Measurements from ENCODE around the gene ERP27.

ERP27 gene

DNA sequence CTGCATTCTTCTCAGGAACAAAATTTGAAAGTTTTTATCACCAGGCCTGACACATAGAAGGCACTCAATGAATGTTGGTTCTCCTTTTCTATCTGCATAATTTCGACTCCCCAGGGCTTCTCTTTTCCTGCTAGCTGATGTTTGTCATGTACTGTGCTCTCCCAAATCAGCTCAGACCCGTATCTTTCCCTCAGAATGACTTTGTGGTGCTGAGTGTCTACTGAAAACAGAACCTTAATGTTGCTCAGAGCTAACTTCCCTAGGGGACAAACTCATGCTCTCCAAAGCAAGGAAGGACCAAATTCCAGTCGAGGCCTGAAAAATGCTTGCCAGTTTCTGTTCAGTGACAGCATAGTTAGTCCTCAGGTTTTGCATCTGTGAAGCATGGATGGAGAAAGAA is 21.1 kb upstream of the ERP27 start:
- DNase-seq (ENCODE audit: low read depth) = no peak

DNA sequence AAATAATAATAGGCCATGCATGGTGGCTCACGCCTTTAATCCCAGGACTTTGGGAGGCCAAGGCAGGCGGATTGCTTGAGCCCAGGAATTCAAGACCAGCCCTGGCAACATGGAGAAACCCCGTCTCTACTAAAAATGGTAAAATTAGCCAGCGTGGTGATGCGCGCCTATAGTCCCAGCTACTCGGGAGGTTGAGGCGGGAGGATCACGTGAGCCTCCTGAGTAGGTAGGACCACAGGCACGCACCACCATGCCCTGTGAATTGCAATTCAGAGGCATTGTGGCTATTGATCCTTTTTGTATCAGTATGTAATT is 20.7 kb upstream of the ERP27 start:
- no peak for DNase-seq (ENCODE audit: low read depth)

DNA sequence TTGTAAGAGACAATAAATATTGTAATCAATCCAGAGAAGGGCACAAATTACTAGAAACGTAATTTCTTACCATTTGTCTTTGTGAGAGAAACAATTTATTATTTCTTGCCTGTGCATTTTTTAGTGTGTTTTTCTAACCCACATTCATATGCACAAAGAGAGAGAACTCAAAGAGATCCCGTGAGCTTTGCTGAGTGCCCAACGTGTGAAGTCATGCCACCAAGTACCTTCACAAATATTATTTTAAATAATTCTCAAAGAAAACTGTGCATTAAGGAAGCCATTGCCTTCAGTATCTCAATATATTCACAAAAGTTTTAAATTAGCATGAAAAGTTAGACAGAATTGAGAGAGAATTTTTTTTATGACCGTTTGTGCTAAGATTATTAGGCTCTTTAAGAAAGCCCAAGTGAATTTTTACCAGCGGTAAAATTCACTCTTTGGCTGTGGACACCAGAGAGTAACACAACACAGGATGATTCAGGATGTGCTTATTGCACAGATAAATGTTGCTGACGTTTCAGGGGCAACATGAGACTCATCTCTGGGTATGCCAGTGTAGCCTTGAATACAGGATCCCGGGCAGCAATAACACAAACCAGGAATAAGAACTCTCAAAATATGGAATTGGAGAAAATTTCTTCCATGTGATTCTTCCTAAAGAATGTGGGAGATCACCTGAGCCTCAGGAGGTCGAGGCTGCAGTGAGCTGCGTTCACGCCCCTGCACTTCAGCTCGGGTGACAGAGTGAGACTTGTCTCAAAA is 20.2 kb upstream of the ERP27 start:
- no peak for DNase-seq (ENCODE audit: low read depth)

DNA sequence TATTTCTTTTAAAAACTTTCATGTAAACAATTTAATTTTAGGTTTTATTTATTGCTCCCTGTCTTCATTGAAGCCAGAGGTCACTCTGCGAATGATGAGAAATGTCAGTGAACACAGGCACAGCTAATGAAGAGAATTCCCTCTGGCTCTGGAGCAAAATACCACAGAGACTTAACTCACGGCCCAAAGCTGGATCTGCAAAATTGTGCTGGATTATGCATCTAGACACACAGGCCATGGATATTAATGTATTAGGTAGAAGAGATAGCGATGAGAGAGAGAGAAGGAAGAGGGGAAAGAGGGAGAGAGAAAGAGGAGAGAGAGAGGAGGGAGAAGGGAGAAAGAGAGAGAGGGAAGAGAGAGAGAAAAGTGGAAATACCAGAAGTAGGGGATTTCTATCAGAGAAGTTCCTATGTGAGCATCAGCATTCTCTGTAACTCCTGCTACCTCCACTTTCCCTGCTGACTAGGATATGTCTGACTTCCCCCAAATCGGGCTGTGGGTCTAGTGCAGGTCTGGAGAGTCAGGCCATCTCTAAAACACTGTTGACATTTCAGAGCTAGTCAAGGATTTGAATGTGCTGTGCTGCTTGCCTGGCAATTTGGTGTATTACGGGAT is 19.3 kb upstream of the ERP27 start:
- no peak for DNase-seq (ENCODE audit: low read depth)

DNA sequence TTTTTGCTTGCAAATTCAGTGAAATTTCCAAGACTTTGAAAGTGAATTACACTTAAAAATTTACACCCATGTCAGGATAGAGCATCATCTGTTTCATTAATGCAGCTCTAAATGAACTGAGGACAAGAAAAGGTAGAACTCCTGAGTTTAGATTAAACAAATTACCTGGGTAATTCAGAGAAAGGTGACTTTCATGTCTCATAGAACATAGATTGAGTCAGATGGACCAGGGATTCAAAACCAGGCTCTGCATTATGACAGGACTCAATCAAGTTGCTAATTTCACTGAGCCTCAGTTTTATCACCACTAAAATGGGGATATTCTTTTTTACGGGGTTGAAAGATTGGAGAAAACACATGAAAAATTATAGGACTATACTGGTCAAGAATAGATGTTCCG is 18.6 kb upstream of the ERP27 start:
- no peak for DNase-seq (ENCODE audit: low read depth)

DNA sequence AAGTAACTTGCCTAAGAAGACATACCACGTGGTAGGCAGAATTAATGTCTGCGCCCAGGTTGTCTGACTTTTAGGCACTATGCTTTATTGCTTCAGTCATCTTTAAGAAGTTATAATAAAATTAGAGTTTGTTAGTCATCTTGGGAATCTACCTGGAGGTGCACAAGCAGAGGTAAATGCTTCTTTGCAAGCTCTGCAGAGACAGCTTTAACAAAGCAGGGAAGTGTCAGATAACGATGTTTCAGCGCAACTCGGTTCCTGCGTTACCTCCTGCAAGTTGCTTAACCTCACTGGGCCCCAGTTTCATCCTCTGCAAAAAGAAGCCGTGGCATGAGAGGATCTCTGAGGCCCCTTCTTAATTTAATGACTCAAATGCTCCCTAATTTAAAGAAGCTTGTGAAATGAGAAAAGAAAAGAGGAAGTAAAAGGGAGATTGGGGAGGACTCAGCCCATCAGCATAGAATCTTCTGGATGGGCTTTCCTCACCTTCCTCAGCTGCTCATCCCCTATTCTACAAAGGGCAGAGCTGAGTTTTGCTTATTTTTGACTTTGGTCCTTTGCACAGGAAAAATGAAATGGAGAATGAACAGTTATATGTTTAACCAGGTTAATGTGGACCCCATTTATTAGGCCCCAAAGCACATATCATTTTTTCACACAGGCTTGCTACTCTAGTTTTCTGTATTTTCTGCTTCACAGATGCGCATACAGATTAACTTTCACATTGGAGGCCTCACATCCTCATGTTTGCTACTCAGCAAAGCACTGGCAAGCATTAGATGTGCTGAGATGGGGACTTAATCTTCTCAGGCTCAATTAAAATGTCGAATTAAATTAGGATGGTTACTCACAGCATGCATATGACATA is 17.9 kb upstream of the ERP27 start:
- no peak for DNase-seq (ENCODE audit: low read depth)

DNA sequence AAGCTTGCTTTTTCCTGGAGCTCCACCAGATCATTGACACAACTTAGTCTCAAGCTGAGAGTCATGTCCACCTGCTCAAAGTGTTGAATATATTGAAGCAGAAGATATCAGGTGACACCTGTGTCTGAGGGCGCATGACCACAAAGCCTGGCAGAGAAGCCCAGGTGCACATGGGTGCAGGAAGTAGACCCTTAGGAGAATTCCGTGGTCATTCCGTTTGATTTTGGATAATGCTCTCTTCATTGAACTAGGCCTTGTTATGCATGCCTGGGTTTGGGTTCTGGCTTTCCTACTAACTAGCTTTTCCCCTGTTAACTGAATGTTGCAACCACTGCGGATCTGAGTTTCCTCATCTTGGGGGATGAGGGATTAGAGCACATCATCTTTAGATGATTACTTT is 15.9 kb upstream of the ERP27 start:
- DNase-seq (ENCODE audit: low read depth) = no peak

DNA sequence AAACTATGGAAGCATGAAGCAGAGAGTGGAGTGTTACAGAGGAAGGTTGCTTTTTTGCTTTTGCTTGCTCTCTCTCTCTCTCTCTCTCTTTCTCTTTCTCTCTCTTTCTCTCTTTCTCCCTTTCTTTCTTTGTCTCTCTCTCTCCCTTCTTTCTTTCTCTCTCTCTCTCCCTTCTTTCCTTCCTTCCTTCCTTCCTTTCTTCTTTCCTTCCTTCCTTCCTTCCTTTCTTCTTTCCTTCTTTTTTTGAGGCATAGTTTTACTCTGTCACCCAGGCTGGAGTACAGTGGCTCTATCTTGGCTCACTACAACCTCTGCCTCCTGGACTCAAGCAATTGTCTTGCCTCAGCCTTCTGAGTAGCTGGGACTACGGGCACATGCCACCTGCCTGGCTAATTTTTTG is 15.4 kb upstream of the ERP27 start:
- no peak for DNase-seq (ENCODE audit: low read depth)

DNA sequence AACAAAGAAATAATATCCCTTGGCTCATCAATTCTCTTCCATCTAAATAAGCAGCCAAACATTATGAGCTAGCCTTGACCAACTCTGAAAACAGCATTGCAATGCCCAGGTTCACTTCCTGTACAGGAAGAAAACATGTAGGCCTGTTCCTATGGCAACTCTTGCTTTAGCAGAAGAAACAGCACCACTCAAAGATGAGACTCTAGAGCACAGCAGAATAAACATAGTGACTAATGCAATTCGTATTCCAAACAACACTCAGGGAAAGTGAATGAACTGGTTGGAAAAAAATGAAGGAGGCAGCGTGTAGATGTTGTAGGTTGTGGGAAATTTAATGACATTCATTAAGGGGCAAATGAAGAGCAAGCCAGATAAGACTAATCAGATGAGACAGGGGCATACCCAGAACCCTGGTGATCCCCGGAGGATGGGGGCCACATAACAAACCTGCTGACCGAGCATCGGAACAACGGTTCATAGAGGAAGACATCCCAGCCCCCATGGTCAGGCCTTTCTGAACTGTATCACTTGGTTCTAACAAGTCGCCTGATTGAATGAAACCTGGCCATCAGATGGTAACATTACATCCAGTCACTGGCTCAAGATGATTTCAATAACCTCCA is 14.1 kb upstream of the ERP27 start:
- DNase-seq (ENCODE audit: low read depth) = no peak

DNA sequence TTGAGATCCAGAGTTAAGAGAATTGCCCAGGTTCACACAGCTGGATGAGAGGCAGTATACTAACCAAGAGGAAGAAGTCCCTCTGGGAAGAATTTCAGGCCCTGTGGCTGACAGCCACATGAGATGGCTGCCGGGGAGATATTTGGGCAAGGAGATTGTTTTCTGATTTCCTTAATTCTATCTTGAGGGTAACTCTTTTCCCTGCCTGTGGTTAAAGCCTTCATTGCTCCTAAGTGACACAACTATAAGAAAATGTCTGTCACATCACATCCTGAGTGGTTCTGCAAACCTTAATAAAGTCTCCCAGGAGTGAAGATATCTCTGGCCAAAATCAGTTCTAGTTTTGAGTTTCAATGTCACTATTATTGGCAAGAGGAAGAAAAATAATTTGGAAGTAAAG is 13.5 kb upstream of the ERP27 start:
- no peak for DNase-seq (ENCODE audit: low read depth)

DNA sequence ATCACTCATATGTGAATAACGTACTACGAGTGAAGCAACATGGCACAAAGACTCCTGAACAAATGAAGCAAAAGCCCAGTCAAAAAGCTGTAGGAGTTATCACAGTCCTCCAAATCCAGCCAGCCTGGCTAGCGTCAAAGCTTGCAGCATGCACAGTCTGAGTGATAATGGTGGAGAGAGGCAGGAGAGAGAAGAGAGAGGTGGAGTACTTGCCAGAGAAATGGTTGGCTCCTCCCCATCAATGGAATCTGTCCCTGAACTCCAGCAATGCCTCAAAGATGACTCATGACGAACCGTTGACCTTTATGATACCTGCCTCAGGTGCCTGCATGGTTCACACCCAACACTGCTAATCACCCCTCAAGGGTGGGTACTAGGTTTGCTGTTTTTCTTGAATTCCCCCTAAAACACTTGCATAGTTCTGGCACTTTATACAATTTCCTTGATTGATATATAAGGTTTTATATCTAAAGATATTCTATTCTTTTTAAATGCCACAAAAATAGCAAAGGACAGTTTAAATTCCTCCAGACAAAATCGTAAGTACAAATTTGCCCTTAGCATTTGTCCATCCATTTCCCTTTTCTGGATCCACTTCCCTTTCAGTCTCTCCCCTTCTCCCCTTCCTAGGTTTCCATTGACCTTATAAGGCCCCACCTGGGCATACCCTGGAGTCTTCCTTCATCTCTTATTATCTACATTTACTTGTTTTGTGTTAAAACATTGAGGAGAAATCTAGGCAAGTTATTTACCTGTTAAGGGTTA is 12.8 kb upstream of the ERP27 start:
- no peak for DNase-seq (ENCODE audit: low read depth)

DNA sequence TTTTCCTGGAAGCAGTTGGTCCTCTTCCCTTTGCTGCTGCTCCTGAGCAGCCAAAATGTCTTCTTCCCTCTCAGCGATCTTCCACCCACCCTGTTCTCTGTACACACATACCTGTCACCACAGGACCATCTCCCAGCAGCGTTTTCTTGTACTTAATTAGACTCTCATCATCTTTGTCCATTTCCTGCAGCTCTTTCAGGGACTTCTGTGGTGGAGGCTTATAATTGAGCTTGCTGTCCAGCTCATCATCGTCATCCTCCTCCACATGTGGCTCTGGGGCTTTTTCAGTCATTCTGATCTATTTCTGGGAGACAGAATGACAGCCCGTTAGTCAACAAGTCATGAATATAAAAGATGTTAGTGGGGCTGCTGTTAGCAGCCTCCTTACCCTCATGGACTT is 12.1 kb upstream of the ERP27 start:
- DNase-seq (ENCODE audit: low read depth) = no peak

DNA sequence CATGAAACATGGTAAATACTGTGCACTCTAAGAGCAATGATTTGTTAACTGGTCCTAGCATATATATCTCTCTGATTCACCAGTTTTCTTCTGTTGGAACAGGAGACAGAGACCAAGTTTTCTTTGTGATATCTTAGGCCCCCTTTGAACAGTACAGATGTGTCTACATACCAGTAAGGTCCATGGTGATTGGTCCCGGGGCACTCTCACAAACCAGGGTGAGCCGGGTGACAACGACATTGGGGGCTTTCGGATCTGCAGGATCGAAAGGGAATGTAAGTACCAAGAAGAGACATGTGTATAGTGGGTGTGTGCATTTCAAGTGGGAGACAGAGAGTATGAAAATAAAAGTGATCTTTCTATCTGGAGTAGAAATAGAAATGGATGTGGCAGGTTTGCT is 11.3 kb upstream of the ERP27 start:
- no peak for DNase-seq (ENCODE audit: low read depth)

DNA sequence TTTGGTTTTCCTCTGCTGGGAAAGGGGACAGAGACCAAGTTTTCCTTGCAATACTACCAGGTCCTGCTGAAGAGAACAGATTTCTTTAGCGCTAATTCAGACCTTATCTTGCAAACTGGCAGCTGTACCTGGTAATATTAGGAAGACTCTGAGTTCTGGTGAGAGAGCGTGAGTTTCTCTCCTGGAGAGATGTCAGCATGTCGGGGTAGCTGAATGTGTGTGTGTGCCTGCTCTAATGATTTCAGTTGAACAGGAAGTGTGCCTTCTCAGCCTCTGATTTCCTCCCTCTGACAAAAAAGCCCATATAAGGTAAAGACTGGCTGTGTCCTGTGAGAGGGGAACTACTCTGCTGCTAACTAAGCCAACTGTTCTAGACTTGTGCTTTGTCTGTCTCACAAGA is 10.3 kb upstream of the ERP27 start:
- no peak for DNase-seq (ENCODE audit: low read depth)

DNA sequence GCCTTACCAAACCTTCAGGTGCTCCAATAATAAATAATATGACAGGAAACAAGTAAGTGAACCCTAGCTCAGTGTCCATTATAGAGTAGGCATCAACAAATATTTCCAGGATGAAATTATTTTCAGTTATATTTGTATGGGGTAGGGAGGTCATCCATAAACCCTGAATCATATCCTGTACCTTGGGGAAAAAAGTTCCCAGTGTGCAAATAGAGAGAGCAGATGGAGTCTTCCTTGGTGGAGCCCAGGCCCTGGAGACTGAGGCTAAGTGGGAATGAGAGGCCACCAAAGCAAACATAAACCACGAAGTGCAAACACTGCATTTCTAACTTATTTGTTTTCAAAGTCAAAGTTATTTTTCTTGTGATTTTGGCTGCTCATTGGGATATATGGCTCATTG is 8.5 kb upstream of the ERP27 start:
- DNase-seq (ENCODE audit: low read depth) = no peak

DNA sequence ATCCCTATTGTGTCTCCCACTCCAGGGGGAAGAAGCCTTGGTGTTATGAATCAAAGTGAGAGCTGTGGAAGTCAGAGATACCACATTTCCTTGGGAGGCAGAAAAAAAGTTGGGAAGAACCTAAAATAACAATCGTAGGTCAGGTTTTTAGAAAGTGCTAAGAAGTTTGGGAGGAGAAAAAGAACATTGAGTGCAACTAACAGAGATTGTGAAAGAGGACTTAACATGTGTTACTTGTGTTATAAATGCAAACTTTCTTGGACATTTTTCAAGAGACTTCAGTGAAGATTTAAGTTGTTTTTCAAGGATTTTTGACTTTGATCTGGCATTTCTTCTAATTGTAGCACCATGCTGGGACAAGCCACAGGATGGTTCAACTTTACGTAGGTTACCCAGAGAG is 7.8 kb upstream of the ERP27 start:
- no peak for DNase-seq (ENCODE audit: low read depth)

DNA sequence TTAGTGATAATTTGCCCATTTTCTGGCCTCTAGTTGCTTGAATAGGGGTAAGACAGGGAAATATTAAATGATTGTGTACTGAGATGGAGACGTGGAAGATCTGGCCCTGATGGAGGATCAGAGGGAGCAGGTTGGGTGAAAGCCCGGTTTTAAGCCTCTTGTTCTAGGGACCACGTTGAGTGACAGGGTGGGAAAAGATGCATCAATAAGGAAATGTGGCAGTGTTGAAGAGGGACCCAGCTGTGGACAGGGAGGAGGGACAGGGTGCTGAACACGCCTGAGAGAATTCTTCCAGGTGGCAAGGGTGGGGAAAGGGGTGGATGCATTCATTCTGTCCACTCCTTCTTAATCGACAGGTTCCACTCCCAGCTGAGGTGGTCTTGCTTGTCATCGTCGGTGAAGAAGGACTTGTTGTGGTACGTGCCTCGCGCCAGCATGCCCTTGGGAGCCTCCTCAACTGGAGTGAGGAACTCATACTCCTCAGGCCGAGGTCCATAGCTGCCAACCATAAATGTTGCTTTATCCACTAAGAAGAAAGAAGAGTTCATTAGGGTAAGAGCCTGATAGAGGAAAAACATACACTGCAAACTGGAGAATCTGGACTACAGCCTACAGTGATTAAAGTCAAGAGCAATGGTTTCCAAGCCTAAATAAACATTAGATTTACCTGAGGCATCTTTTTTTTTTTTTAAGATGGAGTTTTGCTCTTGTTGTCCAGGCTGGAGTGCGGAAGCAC is 4.0 kb upstream of the ERP27 start:
- DNase-seq (ENCODE audit: low read depth) = no peak

DNA sequence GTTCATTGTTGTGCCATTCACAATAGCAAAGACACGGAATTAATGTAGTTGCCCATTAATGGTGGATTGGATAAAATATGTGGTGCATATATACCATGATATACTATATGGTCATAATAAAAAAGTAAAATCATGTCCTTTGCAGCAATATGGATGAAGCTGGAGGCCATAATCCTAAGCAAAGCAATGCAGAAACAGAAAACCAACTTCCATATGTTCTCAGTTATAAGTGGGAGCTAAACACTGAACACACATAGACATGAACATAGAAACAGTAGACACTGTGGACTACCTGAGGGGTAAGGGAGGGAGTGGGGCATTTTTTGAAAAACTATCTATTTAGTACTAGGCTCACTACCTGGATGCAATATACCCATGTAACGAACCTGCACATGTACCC is 3.0 kb upstream of the ERP27 start:
- no peak for DNase-seq (ENCODE audit: low read depth)

DNA sequence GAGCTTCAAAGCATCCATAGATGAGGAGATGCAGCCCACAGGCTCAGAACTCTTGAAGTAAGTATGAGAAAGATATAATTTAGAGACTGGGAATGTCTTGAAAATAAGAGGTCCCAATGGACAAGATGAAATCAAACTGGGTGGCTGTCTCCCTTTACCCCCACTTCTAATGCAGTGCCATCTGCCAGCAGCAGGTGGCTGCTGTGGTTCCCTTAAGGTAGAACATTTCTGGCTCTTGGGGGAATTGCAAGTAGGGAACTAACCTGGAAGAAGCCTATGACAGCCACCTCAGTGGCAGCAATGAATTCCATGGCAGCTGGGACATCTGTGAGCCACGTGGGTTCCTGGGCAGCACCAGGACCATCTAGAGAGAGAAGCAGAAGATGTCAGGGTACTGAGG is 648 bp downstream of the ERP27 start:
- no peak for DNase-seq (ENCODE audit: low read depth)

DNA sequence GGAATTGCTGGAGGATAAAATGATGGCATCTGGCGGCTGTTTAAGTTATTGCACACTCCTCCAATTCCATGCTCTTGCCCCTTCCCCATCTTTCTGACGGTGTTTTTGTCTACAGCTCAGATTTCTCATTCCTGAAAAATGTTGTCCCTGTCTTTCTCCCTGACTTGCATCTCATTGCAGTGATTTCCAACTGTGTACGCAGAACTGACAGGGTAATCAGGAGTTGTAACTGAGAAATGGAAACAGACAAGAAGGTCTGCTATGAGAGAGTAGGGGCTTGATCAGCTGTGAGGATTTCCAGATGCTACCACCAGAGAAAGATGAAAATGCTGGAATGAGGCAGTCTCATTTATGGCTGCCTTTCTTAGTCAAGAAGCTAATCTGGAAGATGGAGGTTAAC is 1.3 kb downstream of the ERP27 start:
- no peak for DNase-seq (ENCODE audit: low read depth)

DNA sequence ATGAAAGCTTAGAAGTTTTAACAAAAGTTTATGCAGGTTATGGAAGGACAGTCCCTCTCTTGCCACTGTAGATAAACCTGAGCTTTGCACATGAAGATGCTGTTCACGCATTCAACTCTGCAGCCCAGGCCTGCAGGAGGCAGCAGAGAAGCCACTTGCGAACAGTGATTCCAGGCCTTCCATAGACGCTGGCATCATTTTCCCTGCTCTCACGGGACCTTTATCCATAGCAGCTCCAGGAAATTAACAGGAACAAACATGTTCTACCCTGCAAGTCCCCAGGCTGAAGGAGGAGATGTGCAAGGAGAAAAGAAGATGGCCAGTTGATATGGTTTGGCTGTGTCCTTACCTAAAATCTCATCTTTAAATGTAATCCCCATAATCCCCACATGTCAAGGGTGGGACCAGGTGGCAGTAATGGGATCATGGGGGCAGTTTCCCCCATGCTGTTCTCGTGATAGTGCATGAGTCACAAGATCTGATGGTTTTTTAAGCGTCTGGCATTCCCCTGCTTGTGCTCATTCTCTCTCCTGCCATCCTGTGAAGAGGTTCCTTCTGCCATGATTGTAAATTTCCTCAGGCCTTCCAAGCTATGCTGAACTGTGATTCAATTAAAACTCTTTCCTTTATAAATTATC is 2.0 kb downstream of the ERP27 start:
- DNase-seq (ENCODE audit: low read depth) = no peak
